Lower leg skin (tissue), 3 donors: ENCODE measurements around the gene TBXAS1.

Experiments used
- POLR2A ChIP-seq, 2 donors: fragments of 450-650 bp; IDR thresholded peaks; one replicate each; pipeline ENCODE4 v1.6.1; 2016 to 2017; ENCODE audit warnings: antibody characterized with exemption in 2 of 2, mild to moderate bottlenecking in 1 of 2, moderate library complexity in 1 of 2
- TF ChIP-seq, protein P1 (sequence below), 3 donors: fragments of 450-650 bp; IDR thresholded peaks; one replicate each; pipeline ENCODE4 v1.5.1; 2016; ENCODE audit warnings: antibody characterized with exemption in 3 of 3, mild to moderate bottlenecking in 3 of 3, moderate library complexity in 2 of 3

DNA sequence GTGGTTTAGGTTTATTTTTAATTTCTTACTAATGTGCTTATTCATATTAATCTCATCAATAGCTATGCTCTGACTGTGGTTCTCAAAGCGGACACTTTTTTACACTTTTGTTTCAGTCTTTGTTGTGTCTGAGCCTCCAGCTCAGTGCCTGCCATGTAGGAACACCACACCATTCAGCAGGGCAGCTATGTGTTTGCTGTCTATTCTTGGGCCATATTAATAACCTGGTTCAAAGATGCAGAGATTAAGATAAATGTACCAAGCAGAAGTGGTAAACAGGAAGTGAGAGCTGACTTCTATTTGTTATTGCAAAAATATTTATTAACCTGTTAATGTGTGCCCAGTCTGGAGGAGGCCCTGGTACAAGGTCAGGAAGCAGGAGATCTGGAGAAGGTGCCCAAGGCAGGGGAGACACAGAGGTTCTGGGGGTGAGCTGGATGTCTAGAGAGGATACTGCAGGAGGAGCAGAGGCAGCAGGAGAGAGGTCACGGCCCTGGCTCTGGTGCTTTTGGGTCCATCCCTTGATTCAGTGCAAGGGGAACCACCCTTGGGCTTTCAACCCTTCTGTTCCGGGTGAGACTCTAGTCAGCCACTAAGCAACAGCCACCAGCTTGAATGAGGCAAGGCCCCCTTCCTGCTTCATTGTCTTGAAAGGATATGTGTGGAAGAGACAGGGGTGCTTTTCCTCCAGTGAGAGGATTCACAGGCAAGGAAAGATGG, 1.9 kb downstream of the TBXAS1 start:
- TF ChIP-seq, protein P1, sequence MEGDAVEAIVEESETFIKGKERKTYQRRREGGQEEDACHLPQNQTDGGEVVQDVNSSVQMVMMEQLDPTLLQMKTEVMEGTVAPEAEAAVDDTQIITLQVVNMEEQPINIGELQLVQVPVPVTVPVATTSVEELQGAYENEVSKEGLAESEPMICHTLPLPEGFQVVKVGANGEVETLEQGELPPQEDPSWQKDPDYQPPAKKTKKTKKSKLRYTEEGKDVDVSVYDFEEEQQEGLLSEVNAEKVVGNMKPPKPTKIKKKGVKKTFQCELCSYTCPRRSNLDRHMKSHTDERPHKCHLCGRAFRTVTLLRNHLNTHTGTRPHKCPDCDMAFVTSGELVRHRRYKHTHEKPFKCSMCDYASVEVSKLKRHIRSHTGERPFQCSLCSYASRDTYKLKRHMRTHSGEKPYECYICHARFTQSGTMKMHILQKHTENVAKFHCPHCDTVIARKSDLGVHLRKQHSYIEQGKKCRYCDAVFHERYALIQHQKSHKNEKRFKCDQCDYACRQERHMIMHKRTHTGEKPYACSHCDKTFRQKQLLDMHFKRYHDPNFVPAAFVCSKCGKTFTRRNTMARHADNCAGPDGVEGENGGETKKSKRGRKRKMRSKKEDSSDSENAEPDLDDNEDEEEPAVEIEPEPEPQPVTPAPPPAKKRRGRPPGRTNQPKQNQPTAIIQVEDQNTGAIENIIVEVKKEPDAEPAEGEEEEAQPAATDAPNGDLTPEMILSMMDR (IDR thresholded peaks at IDR 0.05), result no peak
- TF ChIP-seq POLR2A (IDR thresholded peaks at IDR 0.05), result no peak
